ENCODE measurements around the gene TNRC6C. TPM values are rescaled to one million over a fixed set of nuclear protein-coding genes. Genes with fewer than 3 reads are reported as not detected.

TNRC6C gene
- total and polyA plus RNA-seq, 9 of the 15 experiments (the other 6 are each of a cell fraction or from before 2014, with no cell fraction given), result 0.20 to 4.9 (median 2.3) TPM

DNA sequence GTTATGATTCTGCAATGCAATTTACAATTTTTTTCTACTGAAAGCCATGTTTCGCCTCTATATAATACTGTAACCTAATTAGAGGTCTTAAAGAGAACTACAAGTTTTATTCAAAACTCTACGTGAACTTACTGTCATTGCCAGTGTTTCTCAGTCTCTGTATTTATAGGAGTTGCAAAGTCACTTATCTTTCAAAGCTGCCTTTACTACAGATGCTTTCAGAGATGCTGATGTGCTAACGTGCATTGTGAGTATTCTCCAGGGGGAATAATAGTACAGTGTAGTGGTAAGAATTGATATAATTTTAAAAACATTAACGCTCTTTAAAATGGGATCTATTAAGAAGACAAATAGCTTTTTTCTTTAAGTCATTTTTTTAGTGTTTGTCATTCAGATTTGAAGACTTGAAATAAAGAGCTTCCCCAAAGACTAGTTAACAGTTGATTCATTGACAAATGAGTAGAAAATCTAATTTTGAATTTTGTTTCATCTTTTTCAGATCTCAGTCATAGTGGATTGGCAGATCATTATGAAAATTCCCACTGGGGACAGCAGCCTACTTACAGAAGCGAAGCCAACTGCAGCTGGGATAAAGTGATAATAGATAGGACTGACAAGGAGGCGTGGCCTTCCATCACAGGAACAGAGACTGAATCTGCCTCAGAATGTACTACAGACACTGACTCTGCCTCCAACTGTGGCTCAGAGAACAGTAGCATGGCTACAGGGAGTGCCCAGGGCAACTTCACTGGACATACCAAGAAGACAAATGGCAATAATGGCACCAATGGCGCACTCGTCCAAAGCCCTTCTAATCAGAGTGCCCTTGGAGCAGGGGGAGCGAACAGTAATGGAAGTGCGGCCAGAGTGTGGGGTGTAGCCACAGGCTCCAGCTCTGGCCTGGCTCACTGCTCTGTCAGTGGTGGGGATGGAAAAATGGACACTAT lies 90.1 kb downstream of the TNRC6C start (continued):
- TF ChIP-seq, protein P1, sequence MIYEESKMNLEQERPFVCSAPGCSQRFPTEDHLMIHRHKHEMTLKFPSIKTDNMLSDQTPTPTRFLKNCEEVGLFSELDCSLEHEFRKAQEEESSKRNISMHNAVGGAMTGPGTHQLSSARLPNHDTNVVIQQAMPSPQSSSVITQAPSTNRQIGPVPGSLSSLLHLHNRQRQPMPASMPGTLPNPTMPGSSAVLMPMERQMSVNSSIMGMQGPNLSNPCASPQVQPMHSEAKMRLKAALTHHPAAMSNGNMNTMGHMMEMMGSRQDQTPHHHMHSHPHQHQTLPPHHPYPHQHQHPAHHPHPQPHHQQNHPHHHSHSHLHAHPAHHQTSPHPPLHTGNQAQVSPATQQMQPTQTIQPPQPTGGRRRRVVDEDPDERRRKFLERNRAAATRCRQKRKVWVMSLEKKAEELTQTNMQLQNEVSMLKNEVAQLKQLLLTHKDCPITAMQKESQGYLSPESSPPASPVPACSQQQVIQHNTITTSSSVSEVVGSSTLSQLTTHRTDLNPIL (CRISPR knock-in tag; IDR thresholded peaks at IDR 0.05), result no peak
- TF ChIP-seq DACH1 (IDR thresholded peaks at IDR 0.05; ENCODE audit: partially characterized antibody), result peak; percentile 26
- TF ChIP-seq TAL1 (IDR thresholded peaks at IDR 0.05), result peak; percentile 8
- no peak for TF ChIP-seq PRMT5 (CRISPR knock-in tag; IDR thresholded peaks at IDR 0.05)
- peak; percentile 11 for TF ChIP-seq CCNT2 (IDR thresholded peaks at IDR 0.05; ENCODE audit: borderline replicate concordance, extremely low read depth, insufficient read length, low read depth, low read length)
- no peak for TF ChIP-seq KDM2B (CRISPR knock-in tag; IDR thresholded peaks at IDR 0.05)
- TF ChIP-seq ZKSCAN3 (CRISPR knock-in tag; IDR thresholded peaks at IDR 0.05), result no peak
- TF ChIP-seq ZNF175 (CRISPR knock-in tag; IDR thresholded peaks at IDR 0.05; ENCODE audit: low read depth), result no peak
- TF ChIP-seq, protein P2, sequence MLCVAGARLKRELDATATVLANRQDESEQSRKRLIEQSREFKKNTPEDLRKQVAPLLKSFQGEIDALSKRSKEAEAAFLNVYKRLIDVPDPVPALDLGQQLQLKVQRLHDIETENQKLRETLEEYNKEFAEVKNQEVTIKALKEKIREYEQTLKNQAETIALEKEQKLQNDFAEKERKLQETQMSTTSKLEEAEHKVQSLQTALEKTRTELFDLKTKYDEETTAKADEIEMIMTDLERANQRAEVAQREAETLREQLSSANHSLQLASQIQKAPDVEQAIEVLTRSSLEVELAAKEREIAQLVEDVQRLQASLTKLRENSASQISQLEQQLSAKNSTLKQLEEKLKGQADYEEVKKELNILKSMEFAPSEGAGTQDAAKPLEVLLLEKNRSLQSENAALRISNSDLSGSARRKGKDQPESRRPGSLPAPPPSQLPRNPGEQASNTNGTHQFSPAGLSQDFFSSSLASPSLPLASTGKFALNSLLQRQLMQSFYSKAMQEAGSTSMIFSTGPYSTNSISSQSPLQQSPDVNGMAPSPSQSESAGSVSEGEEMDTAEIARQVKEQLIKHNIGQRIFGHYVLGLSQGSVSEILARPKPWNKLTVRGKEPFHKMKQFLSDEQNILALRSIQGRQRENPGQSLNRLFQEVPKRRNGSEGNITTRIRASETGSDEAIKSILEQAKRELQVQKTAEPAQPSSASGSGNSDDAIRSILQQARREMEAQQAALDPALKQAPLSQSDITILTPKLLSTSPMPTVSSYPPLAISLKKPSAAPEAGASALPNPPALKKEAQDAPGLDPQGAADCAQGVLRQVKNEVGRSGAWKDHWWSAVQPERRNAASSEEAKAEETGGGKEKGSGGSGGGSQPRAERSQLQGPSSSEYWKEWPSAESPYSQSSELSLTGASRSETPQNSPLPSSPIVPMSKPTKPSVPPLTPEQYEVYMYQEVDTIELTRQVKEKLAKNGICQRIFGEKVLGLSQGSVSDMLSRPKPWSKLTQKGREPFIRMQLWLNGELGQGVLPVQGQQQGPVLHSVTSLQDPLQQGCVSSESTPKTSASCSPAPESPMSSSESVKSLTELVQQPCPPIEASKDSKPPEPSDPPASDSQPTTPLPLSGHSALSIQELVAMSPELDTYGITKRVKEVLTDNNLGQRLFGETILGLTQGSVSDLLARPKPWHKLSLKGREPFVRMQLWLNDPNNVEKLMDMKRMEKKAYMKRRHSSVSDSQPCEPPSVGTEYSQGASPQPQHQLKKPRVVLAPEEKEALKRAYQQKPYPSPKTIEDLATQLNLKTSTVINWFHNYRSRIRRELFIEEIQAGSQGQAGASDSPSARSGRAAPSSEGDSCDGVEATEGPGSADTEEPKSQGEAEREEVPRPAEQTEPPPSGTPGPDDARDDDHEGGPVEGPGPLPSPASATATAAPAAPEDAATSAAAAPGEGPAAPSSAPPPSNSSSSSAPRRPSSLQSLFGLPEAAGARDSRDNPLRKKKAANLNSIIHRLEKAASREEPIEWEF (CRISPR knock-in tag; IDR thresholded peaks at IDR 0.05), result no peak
- TF ChIP-seq, protein P3, sequence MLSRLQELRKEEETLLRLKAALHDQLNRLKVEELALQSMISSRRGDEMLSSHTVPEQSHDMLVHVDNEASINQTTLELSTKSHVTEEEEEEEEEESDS (CRISPR knock-in tag; IDR thresholded peaks at IDR 0.05), result no peak
- peak; percentile 28 for TF ChIP-seq SMARCE1 (IDR thresholded peaks at IDR 0.05)
- no peak for TF ChIP-seq ZC3H11A (IDR thresholded peaks at IDR 0.05; ENCODE audit: low read depth, low read length)
- no peak for TF ChIP-seq TAF15 (IDR thresholded peaks at IDR 0.05; ENCODE audit: low read depth, low read length)
- TF ChIP-seq SIN3B (IDR thresholded peaks at IDR 0.05; ENCODE audit: low read depth), result no peak
- no peak for TF ChIP-seq ZNF143 (CRISPR knock-in tag; IDR thresholded peaks at IDR 0.05)
- no peak for TF ChIP-seq RNF219 (CRISPR knock-in tag; IDR thresholded peaks at IDR 0.05)
- TF ChIP-seq MCM2 (IDR thresholded peaks at IDR 0.05; ENCODE audit: low read depth), result no peak
- TF ChIP-seq DMBX1 (CRISPR knock-in tag; IDR thresholded peaks at IDR 0.05; ENCODE audit: borderline replicate concordance), result 0 out of 2 replicates have a peak, but pooled peaks have one; percentile 3
- no peak for TF ChIP-seq TAF9B (IDR thresholded peaks at IDR 0.05; ENCODE audit: partially characterized antibody)
- TF ChIP-seq E2F3 (CRISPR knock-in tag; IDR thresholded peaks at IDR 0.05), result no peak
